WTC11 (cell line): ENCODE measurements around the gene TM4SF18. TPM values are rescaled to one million over a fixed set of nuclear protein-coding genes. Genes with fewer than 3 reads are reported as not detected.
A peak's percentile ranks its signal among the peaks of the same experiment; 100 is the strongest.

Experiments
- ATAC-seq: fragments of 200-7000 bp; cut with Tn5 transposase; 2 replicates; pipeline ENCODE4 v1.10.0; 2021; ENCODE audit warnings: mild to moderate bottlenecking, moderate library complexity
- CTCF ChIA-PET: fragments of 300-600 bp; sonication (Branson Sonifier 250); formaldehyde crosslinking; loops from one replicate; lab custom pipeline; 2021; ENCODE audit warnings: antibody characterized with exemption; lab: Charles Lee
- POLR2A ChIA-PET: fragments of 350-600 bp; sonication (Branson Sonifier 250); formaldehyde crosslinking; loops from one replicate; lab custom pipeline; 2021; ENCODE audit warnings: antibody characterized with exemption; lab: Charles Lee
- DNase-seq: peaks from one replicate; pipeline ENCODE4 v3.0.0; 2021; ENCODE audit warnings: low spot score
- H3K27ac Mint-ChIP-seq: 2 replicates; pipeline ENCODE4 v1.8.0; 2021; ENCODE audit warnings: mixed read lengths
- H3K27me3 Mint-ChIP-seq: 2 replicates; pipeline ENCODE4 v1.8.0; 2021; ENCODE audit warnings: low read depth, mild to moderate bottlenecking, moderate library complexity, mixed read lengths
- H3K36me3 Mint-ChIP-seq: 2 replicates; pipeline ENCODE4 v1.8.0; 2021; ENCODE audit warnings: mixed read lengths
- H3K4me1 Mint-ChIP-seq: 2 replicates; pipeline ENCODE4 v1.8.0; 2022; ENCODE audit warnings: mixed read lengths
- H3K4me3 Mint-ChIP-seq: 2 replicates; pipeline ENCODE4 v1.8.0; 2021; ENCODE audit warnings: mild to moderate bottlenecking, moderate library complexity, mixed read lengths
- H3K9me3 Mint-ChIP-seq: 2 replicates; pipeline ENCODE4 v1.8.0; 2021; ENCODE audit warnings: mixed read lengths
- AFF4 ChIP-seq: sonication (generic); formaldehyde crosslinking; IDR thresholded peaks from 2 replicates; pipeline ENCODE4 v1.8.1; 2023; ENCODE audit warnings: mild to moderate bottlenecking, missing genetic modification reagents, borderline replicate concordance
- ATF1 ChIP-seq: sonication (generic); formaldehyde crosslinking; IDR thresholded peaks from 2 replicates; pipeline ENCODE4 v1.8.1; 2023; ENCODE audit warnings: mild to moderate bottlenecking, moderate library complexity, missing genetic modification reagents
- ATF3 ChIP-seq: sonication (generic); formaldehyde crosslinking; conservative IDR thresholded peaks from 2 replicates; pipeline ENCODE4 v1.8.1; 2022; ENCODE audit warnings: mild to moderate bottlenecking, missing genetic modification reagents
- CDX4 ChIP-seq: fragments of 250-450 bp; sonication (Bioruptor Pico); IDR thresholded peaks from 2 replicates; pipeline ENCODE4 v1.9.0; 2021; ENCODE audit warnings: moderate library complexity, mild to moderate bottlenecking, inconsistent platforms, borderline replicate concordance
- E2F1 ChIP-seq: sonication (generic); formaldehyde crosslinking; IDR thresholded peaks from 2 replicates; pipeline ENCODE4 v1.8.0; 2022; ENCODE audit warnings: mild to moderate bottlenecking, missing genetic modification reagents
- E2F4 ChIP-seq: sonication (generic); formaldehyde crosslinking; IDR thresholded peaks from 2 replicates; pipeline ENCODE4 v1.8.1; 2022; ENCODE audit warnings: low read depth, mild to moderate bottlenecking, moderate library complexity, missing genetic modification reagents, borderline replicate concordance
- EMX1 ChIP-seq: fragments of 250-450 bp; sonication (Bioruptor Pico); IDR thresholded peaks from 2 replicates; pipeline ENCODE4 v1.8.0; 2021; ENCODE audit warnings: mild to moderate bottlenecking
- ESRRA ChIP-seq: sonication (generic); formaldehyde crosslinking; IDR thresholded peaks from 2 replicates; pipeline ENCODE4 v1.8.1; 2022; ENCODE audit warnings: mild to moderate bottlenecking, missing genetic modification reagents, borderline replicate concordance
- FOXK1 ChIP-seq: sonication (generic); formaldehyde crosslinking; IDR thresholded peaks from 2 replicates; pipeline ENCODE4 v1.8.0; 2022; ENCODE audit warnings: mild to moderate bottlenecking, moderate library complexity, missing genetic modification reagents
- FOXP4 ChIP-seq: sonication (generic); formaldehyde crosslinking; IDR thresholded peaks from 2 replicates; pipeline ENCODE4 v1.8.0; 2022; ENCODE audit warnings: mild to moderate bottlenecking, missing genetic modification reagents
- HMGA2 ChIP-seq: fragments of 250-450 bp; sonication (Bioruptor Pico); IDR thresholded peaks from 2 replicates; pipeline ENCODE4 v1.4.0; 2021; ENCODE audit warnings: mild to moderate bottlenecking, moderate library complexity
- MLX ChIP-seq: sonication (generic); formaldehyde crosslinking; IDR thresholded peaks from 2 replicates; pipeline ENCODE4 v1.8.1; 2023; ENCODE audit warnings: mild to moderate bottlenecking, missing genetic modification reagents, moderate library complexity
- NR1H2 ChIP-seq: sonication (generic); formaldehyde crosslinking; IDR thresholded peaks from 2 replicates; pipeline ENCODE4 v1.9.0; 2021; ENCODE audit warnings: mild to moderate bottlenecking, moderate library complexity, missing genetic modification reagents
- PRDM15 ChIP-seq: sonication (generic); formaldehyde crosslinking; IDR thresholded peaks from 2 replicates; pipeline ENCODE4 v1.8.0; 2022; ENCODE audit warnings: missing genetic modification reagents
- PRRX2 ChIP-seq: fragments of 250-450 bp; sonication (Bioruptor Pico); IDR thresholded peaks from 2 replicates; pipeline ENCODE4 v1.8.0; 2021; ENCODE audit warnings: mild to moderate bottlenecking
- USF2 ChIP-seq: sonication (generic); formaldehyde crosslinking; IDR thresholded peaks from 2 replicates; pipeline ENCODE4 v1.8.1; 2023; ENCODE audit warnings: mild to moderate bottlenecking, missing genetic modification reagents, moderate library complexity
- ZBTB21 ChIP-seq: sonication (generic); formaldehyde crosslinking; IDR thresholded peaks from 2 replicates; pipeline ENCODE4 v1.8.1; 2023; ENCODE audit warnings: mild to moderate bottlenecking, missing genetic modification reagents, borderline replicate concordance
- ZNF219 ChIP-seq: sonication (generic); formaldehyde crosslinking; IDR thresholded peaks from 2 replicates; pipeline ENCODE4 v1.8.0; 2023; ENCODE audit warnings: missing genetic modification reagents, mild to moderate bottlenecking, borderline replicate concordance
- ZNF396 ChIP-seq: fragments of 250-450 bp; sonication (Bioruptor Pico); IDR thresholded peaks from 2 replicates; pipeline ENCODE4 v1.8.0; 2021; ENCODE audit warnings: mild to moderate bottlenecking, moderate library complexity, borderline replicate concordance
- ZNF423 ChIP-seq: fragments of 250-450 bp; sonication (Bioruptor Pico); IDR thresholded peaks from 2 replicates; pipeline ENCODE4 v2.1.2; 2022; ENCODE audit warnings: mild to moderate bottlenecking, moderate library complexity
- total RNA-seq: library from RNA; stranded (reverse); gene quantifications from 3 replicates; pipeline ENCODE4 v1.2.3, GENCODE V29; 2021

Gene TM4SF18
- total RNA-seq, 1 experiment from 2014 or later = 2.2 TPM

GRCh38 chr3:149271669-149272068 is 61.8 kb downstream of the TM4SF18 start:
- no peaks in the 10 kb centered on the region for H3K27me3 Mint-ChIP-seq
- CTCF ChIA-PET = interaction anchor here (0.6 to 2.2 kb wide), 6 partner anchors 69 to 318 kb away, joined by 3 to 9 read pairs (median 6); partner anchors contain the start of gene HPS3
- H3K36me3 Mint-ChIP-seq = no peaks in the 10 kb centered on the region
- H3K27ac Mint-ChIP-seq = peak overlapping the region; percentile 46
- no peaks in the 10 kb centered on the region for H3K9me3 Mint-ChIP-seq
- ATAC-seq (peak; percentile 26; the same call in 1 of the 2 replicates), DNase-seq (no peak)
- POLR2A ChIA-PET = no interaction called here
- no peak overlapping the region for H3K4me3 Mint-ChIP-seq
- peaks cover 46% of the 10 kb centered on the region for H3K4me1 Mint-ChIP-seq
- TF ChIP-seq CDX4 (CRISPR knock-in tag) (no peak), PRDM15 (CRISPR knock-in tag) (no peak), FOXK1 (CRISPR knock-in tag) (no peak), USF2 (CRISPR knock-in tag) (no peak), NR1H2 (no peak), EMX1 (no peak), ZBTB21 (CRISPR knock-in tag) (no peak), HMGA2 (CRISPR knock-in tag) (no peak), E2F1 (CRISPR knock-in tag) (no peak), ATF1 (CRISPR knock-in tag) (no peak), ZNF219 (CRISPR knock-in tag) (no peak), ESRRA (CRISPR knock-in tag) (no peak), FOXP4 (no peak), MLX (CRISPR knock-in tag) (no peak), E2F4 (no peak)

- H3K4me3 Mint-ChIP-seq = no peak overlapping the region
- DNase-seq = no peak
- CTCF ChIA-PET = no interaction called here
- no peaks in the 10 kb centered on the region for H3K36me3 Mint-ChIP-seq
- H3K27ac Mint-ChIP-seq = no peak overlapping the region
- no peak for ATAC-seq
- peaks cover 42% of the 10 kb centered on the region for H3K4me1 Mint-ChIP-seq
- H3K9me3 Mint-ChIP-seq = no peaks in the 10 kb centered on the region
- POLR2A ChIA-PET = no interaction called here
- no peaks in the 10 kb centered on the region for H3K27me3 Mint-ChIP-seq
- TF ChIP-seq PRRX2 (CRISPR knock-in tag) (no peak), ZNF423 (no peak), CDX4 (CRISPR knock-in tag) (no peak), ZNF396 (CRISPR knock-in tag) (no peak), ATF3 (CRISPR knock-in tag) (no peak), AFF4 (CRISPR knock-in tag) (no peak)
These were observed 63.3 kb downstream of the TM4SF18 start for GRCh38 chr3:149270180-149270579.
